Loucy (cell line): Measurements from ENCODE around the gene LTBP1.

Experiments used
- H2AFZ ChIP-seq: fragments of 200-600 bp; sonication (generic); 2 replicates; pipeline ENCODE4 v1.6.0; 2016; ENCODE audit warnings: antibody characterized with exemption, mild to moderate bottlenecking, low read length, moderate library complexity
- H3F3A ChIP-seq: fragments of 200-600 bp; 2 replicates; pipeline ENCODE4 v1.6.0; 2016; ENCODE audit warnings: antibody characterized with exemption, low read depth, mild to moderate bottlenecking
- H3K27me3 ChIP-seq: fragments of 200-600 bp; sonication (generic); 2 replicates; pipeline ENCODE4 v1.6.1; 2014; ENCODE audit warnings: low read length, mild to moderate bottlenecking; ENCODE audit not compliant: insufficient read depth, poor library complexity, severe bottlenecking
- H3K36me3 ChIP-seq: fragments of 200-600 bp; sonication (generic); 2 replicates; pipeline ENCODE4 v1.6.1; 2016; ENCODE audit warnings: low read length; ENCODE audit not compliant: insufficient read depth
- H3K4me1 ChIP-seq: fragments of 200-600 bp; sonication (generic); 2 replicates; pipeline ENCODE4 v1.5.1; 2014; ENCODE audit warnings: low read length, mild to moderate bottlenecking; ENCODE audit not compliant: insufficient read depth, poor library complexity, severe bottlenecking
- H3K4me2 ChIP-seq: fragments of 200-600 bp; sonication (generic); 2 replicates; pipeline ENCODE4 v1.6.0; 2014; ENCODE audit warnings: antibody characterized with exemption, low read length, low read depth, mild to moderate bottlenecking; ENCODE audit not compliant: poor library complexity, severe bottlenecking
- H3K4me3 ChIP-seq: fragments of 200-600 bp; sonication (generic); 2 replicates; pipeline ENCODE4 v1.5.1; 2014; ENCODE audit warnings: low read length, mild to moderate bottlenecking, mixed read lengths; ENCODE audit not compliant: poor library complexity, severe bottlenecking
- H3K79me2 ChIP-seq: fragments of 200-600 bp; sonication (generic); 2 replicates; pipeline ENCODE4 v1.6.1; 2014; ENCODE audit warnings: low read length; ENCODE audit not compliant: insufficient read depth
- H3K9ac ChIP-seq: fragments of 200-600 bp; sonication (generic); 2 replicates; pipeline ENCODE4 v1.6.0; 2014; ENCODE audit warnings: mild to moderate bottlenecking, low read depth, low read length, moderate library complexity; ENCODE audit not compliant: poor library complexity, severe bottlenecking
- H3K9me2 ChIP-seq: fragments of 200-600 bp; sonication (generic); replicated peaks from 2 replicates; pipeline ENCODE4 v1.6.1; 2016; ENCODE audit warnings: low read depth, low read length, mixed read lengths
- H3K9me3 ChIP-seq: fragments of 200-600 bp; sonication (generic); 2 replicates; pipeline ENCODE4 v1.6.1; 2014; ENCODE audit warnings: mild to moderate bottlenecking, antibody characterized with exemption, low read length, low read depth; ENCODE audit not compliant: insufficient read depth
- H4K20me1 ChIP-seq: fragments of 200-600 bp; sonication (generic); 2 replicates; pipeline ENCODE4 v1.6.0; 2014; ENCODE audit warnings: antibody characterized with exemption, low read length, mild to moderate bottlenecking; ENCODE audit not compliant: insufficient read depth, poor library complexity, severe bottlenecking
- CTCF ChIP-seq: fragments of 200-600 bp; sonication (generic); conservative IDR thresholded peaks from 2 replicates; pipeline ENCODE4 v1.5.1; 2014; ENCODE audit warnings: mild to moderate bottlenecking, antibody characterized with exemption, low read length
- EZH2phosphoT487 ChIP-seq: fragments of 200-600 bp; IDR thresholded peaks from 2 replicates; pipeline ENCODE4 v1.6.1; 2018; ENCODE audit warnings: antibody characterized with exemption, mild to moderate bottlenecking, moderate library complexity, borderline replicate concordance

LTBP1 gene

GRCh38 chr2:33289961-33290360 is 343.2 kb downstream of the LTBP1 start:
- H3K9ac ChIP-seq, result no peak overlapping the region
- no peaks in the 10 kb centered on the region for H3K9me3 ChIP-seq
- no peaks in the 10 kb centered on the region for H3K27me3 ChIP-seq
- no peaks in the 10 kb centered on the region for H3K79me2 ChIP-seq
- TF ChIP-seq CTCF, result no peak
- no peak for TF ChIP-seq EZH2phosphoT487
- no peak overlapping the region for H2AFZ ChIP-seq
- H3K4me3 ChIP-seq, result no peak overlapping the region
- H3K4me2 ChIP-seq, result no peak overlapping the region
- no peaks in the 10 kb centered on the region for H3K4me1 ChIP-seq
- no peaks in the 10 kb centered on the region for H3K9me2 ChIP-seq
- no peaks in the 10 kb centered on the region for H3K36me3 ChIP-seq
- H4K20me1 ChIP-seq, result no peaks in the 10 kb centered on the region
- H3F3A ChIP-seq, result no peaks in the 10 kb centered on the region

GRCh38 chr2:33291278-33292013 is 344.7 kb downstream of the LTBP1 start:
- Histone ChIP-seq H3K9me2 (no peaks in the 10 kb centered on the region), H3K4me3 (no peak overlapping the region), H3K9ac (no peak overlapping the region), H3F3A (no peaks in the 10 kb centered on the region), H3K36me3 (no peaks in the 10 kb centered on the region), H3K9me3 (no peaks in the 10 kb centered on the region), H3K79me2 (no peaks in the 10 kb centered on the region), H2AFZ (no peak overlapping the region), H3K4me1 (no peaks in the 10 kb centered on the region), H3K27me3 (no peaks in the 10 kb centered on the region), H4K20me1 (no peaks in the 10 kb centered on the region), H3K4me2 (no peak overlapping the region)
- no peak for TF ChIP-seq EZH2phosphoT487

- H4K20me1 ChIP-seq, result no peaks in the 10 kb centered on the region
- no peaks in the 10 kb centered on the region for H3K79me2 ChIP-seq
- no peaks in the 10 kb centered on the region for H3K4me1 ChIP-seq
- no peaks in the 10 kb centered on the region for H3K9me2 ChIP-seq
- H3K4me3 ChIP-seq, result no peak overlapping the region
- no peak overlapping the region for H3K9ac ChIP-seq
- H3F3A ChIP-seq, result no peaks in the 10 kb centered on the region
- no peak overlapping the region for H3K4me2 ChIP-seq
- no peaks in the 10 kb centered on the region for H3K9me3 ChIP-seq
- no peaks in the 10 kb centered on the region for H3K36me3 ChIP-seq
- no peaks in the 10 kb centered on the region for H3K27me3 ChIP-seq
- H2AFZ ChIP-seq, result no peak overlapping the region
- TF ChIP-seq EZH2phosphoT487, result no peak
- TF ChIP-seq CTCF, result no peak
These were observed 345.3 kb downstream of the LTBP1 start for GRCh38 chr2:33292063-33292462.
